CD1c-positive myeloid dendritic cell (primary cell): ENCODE results near the gene EXOSC9.
A peak's percentile ranks its signal among the peaks of the same experiment; 100 is the strongest.
"Not testable (repeated sequence)": the region's sequence is repeated elsewhere in the genome, so short reads cannot be mapped to it uniquely, and the experiment has no call there.

ENCODE experiments used
- DNase-seq: peaks from one replicate; pipeline ENCODE4 v3.0.0-alpha.2; 2016; ENCODE audit errors: extremely low spot score

Gene EXOSC9, protein sequence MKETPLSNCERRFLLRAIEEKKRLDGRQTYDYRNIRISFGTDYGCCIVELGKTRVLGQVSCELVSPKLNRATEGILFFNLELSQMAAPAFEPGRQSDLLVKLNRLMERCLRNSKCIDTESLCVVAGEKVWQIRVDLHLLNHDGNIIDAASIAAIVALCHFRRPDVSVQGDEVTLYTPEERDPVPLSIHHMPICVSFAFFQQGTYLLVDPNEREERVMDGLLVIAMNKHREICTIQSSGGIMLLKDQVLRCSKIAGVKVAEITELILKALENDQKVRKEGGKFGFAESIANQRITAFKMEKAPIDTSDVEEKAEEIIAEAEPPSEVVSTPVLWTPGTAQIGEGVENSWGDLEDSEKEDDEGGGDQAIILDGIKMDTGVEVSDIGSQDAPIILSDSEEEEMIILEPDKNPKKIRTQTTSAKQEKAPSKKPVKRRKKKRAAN

DNA sequence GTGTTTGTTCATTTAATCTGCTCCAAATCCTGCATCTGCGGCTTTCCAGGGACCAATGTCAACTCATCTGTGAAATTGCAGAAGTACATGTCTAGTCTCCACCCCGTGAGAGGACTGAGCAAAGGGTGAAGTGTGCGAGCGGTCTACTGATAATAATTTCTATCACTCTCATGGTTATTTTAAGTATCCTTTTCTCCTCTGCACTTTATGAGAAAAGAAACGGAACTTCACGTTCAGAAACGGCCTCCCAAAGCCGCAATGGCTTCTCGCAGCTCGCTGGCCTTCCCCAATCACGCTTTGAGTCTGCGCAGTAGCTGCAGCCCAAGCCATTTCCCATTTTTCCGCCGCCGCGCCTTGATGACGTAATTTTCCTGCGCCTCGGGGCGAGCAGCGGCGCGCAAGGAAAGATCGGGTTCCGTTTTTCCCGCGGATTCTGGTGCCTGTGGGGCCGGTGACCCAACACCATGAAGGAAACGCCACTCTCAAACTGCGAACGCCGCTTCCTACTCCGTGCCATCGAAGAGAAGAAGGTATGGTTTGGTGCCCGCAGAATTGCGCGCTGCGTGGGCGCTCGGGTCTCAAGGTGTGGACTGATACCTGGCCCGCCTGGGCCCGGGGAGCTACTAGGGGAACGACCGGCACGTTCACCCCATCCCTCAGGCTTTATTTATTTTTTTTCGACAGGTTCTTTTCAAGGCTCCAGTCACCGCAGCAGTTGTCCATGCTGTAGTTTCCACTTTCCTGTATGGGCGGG lies at the start of gene EXOSC9:
Gene EXOSC9, plus strand, starts transcription at position 363 of the 754 bp plus-strand sequence. Its CDS starts 102 bp downstream, at position 465.
- DNase-seq, result peak; percentile 99

- DNase-seq, result not testable (repeated sequence)
Measured at GRCh38 chr4:121752142-121752541, 49.0 kb upstream of the EXOSC9 start.

DNA sequence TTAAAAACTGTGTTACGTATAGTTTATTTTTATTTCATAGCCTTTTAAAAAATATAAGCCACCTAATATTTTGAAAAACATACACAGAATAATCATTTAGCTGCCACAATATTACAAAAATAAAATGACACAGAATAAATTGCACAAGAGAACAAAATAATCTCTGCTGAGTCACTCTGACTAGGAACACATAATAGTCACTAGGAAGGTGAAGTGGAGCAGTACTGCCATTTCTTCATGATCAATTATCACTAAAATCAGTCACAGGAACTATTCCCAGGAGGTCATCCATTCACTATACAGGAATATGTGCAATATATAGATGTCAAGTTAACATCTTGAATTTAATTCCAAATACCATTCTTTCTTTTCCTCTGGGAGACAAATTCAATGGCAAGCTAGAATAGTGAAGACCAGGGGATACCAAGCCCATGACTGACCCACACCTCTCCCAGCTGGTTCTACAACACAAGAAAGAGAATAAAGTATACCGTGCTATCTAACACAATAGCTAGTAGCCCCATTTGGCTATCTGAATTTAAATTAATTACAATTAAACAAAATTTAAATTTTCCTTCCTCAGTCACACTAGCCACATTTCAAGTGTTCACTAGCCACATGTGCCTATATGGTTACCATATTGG lies 42.1 kb upstream of the EXOSC9 start:
- no peak for DNase-seq

- no peak for DNase-seq
Measured at GRCh38 chr4:121760205-121760604, 40.9 kb upstream of the EXOSC9 start.

GRCh38 chr4:121764303-121764701 lies 36.8 kb upstream of the EXOSC9 start:
- DNase-seq, result no peak

DNA sequence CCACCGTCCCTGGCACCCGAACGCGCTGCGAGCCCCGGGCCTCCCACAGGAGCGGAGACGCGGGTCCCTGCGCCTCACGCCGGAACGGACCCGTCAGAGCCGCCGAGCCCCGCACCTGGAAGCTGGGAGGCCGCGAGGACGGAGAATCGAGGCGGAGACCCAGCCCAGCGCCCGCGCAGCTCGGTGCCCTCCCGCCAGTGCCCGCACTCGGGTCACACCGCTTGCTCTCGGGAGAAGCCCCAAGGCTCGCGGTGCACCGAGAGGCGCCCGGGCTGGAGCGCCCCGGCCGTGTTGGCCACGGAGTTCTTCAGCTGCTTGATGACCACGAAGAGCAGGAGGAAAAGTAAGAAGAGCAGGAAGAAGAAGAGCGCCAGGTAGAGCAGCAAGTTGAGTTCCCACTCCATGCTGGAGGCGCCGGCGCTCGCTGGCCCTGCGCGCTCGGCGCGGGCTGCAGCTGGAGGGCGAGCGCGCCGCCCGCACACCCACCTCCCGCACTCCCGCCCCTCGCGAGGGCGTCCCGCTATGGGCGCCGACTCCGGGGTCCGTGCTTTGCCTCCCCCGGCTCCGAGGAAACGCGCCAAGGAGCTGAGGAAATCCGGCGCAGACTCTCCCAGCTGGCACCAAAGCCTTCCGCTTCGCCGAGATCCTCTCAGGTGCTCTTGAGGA lies 36.3 kb upstream of the EXOSC9 start, which contains the start of gene SMIM43:
Gene SMIM43, minus strand, starts transcription at position 463 of the 666 bp plus-strand sequence. Its CDS starts 59 bp downstream, at position 404.
- no peak for DNase-seq

GRCh38 chr4:121765368-121765705 lies 35.8 kb upstream of the EXOSC9 start:
- DNase-seq, result no peak

GRCh38 chr4:121765971-121766538 lies 35.1 kb upstream of the EXOSC9 start:
- no peak for DNase-seq

DNA sequence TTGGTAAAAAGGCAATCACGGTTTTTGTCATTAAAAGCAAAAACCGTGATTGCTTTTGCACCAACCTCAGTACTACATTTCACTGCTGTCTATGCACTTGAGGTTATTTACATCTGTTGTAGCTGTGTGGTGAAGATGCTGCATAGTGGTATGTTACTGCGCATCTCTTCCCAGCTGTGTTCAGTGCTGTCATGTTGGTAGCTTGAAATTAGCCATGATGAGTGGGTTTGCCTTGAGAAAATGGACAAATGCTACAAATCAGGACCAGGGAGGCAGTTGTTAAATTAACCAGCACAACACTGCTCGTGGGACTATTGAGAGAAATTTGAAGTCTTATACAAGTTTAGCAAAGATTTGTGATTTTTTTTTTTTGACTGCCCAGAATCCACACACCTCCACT lies 34.0 kb upstream of the EXOSC9 start:
- no peak for DNase-seq

DNA sequence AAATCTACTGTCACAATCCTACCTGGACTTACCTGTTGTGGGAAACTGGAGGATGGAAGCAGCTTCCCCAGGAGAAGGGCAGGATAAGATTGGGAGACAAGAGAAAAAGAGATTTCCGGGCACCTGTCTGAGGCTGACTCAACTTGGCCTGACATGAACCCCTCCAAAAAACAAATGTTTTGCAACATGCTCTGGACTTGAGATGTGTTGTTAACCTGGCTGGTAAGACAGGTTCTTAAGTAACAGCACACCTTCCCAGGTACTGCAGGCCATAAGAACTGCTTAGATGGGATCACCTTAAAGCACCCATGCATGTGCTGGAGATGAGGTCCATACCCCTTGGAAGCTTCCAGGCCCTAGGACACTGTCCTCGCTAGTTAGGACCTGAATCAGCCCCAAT lies 31.8 kb upstream of the EXOSC9 start:
- no peak for DNase-seq

GRCh38 chr4:121771869-121772268 lies 29.3 kb upstream of the EXOSC9 start:
- no peak for DNase-seq

DNA sequence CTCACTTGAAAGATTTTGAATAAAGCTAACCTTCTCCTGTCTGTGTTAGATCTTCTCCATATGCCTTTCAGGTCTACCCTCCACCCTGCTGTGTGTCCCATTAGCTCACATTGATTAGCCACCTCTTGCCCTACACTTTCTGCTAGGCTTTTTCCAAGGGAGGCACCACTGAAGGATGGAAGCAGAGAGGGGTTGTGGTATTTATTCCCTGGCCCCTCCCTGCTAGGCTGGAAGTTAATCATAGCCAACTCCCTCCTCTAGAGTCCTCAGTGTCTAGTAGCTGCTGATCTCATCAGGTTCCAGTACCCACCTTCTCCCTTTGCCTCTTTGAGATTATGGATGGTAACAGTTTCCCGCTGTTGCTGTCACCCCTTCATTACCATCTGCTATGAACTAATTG lies 27.2 kb upstream of the EXOSC9 start:
- no peak for DNase-seq

DNA sequence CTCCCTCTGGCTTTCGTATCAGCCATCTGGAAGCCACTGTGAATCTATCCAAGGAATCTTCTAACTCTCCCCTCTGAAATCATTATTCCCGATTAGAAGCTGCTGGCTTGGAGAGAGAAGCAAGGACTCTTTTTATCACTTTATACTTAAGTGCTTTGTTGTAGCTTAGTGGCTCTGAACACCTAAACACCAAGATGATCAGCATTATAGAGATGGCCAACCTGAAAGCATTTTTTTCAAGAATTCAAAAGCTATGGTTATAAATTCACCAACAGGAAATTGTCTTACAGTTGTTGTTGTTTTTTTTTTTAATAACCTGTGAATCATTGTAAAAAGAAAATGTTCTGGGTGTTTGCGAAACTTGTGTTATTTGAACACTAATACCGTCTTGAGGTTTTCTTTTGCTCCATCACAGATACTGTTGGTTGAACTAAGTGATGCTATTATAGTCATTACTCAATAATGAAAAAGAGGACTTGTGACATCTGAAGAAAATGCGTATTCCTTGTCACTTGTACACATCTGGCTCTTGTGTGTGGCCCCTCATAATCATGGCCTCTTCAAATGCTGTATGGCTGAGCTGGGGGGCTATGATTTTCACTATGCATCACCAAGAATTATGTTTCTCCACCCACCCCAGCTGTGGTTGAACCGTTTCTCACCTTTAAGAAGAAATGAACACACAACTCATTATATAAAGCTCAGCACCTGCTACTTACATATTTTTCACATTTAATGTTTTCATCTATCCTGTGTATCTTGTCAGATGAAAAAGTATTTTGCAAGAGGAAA lies 24.3 kb upstream of the EXOSC9 start:
- DNase-seq, result no peak

- DNase-seq, result no peak
Measured at GRCh38 chr4:121777625-121778024, 23.5 kb upstream of the EXOSC9 start.

DNA sequence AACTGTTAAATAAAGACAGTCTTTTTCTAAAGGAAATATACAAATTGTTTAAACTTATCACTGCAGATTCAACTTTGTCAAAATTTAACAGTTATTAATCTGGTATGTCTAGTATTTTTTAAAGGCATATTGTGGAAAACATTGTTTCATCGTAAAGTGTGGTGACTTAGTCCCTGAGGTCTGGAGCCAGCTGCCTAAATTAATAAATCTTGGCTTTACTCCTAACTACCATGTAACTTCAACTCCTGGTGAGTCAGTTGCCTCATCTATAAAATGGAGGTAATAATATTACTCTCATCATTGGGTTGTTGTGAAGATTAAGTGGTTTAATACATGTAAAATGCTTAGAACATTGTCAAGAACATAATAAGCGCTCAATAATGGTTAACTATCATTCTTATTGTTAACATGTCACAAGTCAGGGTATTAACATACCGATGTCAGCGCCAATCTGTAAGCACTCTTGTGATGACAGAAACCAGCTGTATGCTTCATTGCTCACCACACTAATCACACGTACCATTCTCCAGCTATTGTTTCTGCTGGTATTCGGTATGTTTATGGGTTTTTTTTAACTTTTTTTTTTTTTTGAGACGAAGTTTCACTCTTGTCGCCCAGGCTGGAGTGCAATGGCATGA lies 22.0 kb upstream of the EXOSC9 start:
- no peak for DNase-seq

DNA sequence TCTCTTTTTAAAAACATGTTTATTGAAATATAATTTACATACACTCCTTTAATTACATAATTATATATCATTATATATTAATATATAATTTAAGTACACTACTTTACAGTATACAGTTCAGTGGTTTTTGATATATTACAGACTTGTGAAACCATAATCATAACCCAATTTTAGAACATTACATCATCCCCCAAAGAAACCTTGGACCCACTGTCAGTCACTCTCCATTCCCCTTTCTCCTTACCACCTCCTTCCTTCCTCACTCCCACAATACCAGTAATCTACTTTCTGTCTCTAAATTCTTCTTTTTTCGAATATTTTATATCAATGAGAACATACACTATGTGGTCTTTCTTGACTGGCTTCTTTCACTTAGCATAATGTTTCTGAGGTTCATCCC lies 17.9 kb upstream of the EXOSC9 start:
- no peak for DNase-seq

- DNase-seq, result no peak
Measured at GRCh38 chr4:121784401-121784800, 16.7 kb upstream of the EXOSC9 start.

DNA sequence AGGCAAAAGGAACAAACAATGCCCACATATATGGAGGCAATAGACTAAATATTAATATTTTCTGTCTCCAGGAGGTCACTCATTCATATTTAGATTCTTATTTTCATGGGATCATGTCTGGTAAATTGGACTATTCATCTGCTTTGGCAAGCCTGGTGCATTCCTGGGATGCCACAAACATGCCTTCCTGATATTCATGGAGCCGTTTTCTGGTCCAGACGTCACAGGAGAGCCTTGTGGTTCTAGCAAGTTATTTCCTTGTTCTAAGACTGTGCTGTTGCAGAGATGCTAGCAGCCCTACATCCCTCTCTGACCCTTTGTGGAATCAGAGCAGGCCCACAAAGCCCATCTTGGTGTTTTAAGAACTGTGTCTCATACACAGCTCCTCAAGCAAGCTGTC lies 16.1 kb upstream of the EXOSC9 start:
- no peak for DNase-seq

GRCh38 chr4:121785479-121785878 lies 15.6 kb upstream of the EXOSC9 start:
- DNase-seq, result no peak

DNA sequence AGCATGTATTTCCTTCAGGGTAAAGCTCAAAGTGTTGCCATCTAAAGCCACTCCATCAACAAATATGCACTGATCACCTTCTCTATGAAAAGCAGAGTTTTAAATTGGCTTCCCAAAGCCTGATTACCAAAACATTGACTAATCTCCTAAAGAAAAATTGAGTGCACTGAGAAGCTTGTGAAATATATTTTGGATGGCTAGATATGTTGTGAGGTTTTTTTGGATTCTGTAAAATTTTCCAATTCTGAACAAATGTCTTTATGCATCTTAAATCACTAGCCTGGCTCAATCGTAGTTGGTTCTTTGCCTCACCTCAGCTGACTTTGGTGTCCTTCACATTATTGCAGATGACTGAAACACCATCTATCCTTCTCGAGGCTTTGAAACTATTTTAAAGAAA lies 14.9 kb upstream of the EXOSC9 start:
- no peak for DNase-seq
